Keratinocyte (primary cell): ENCODE data around the gene HUS1B. TPM values are rescaled to one million over a fixed set of nuclear protein-coding genes. Genes with fewer than 3 reads are reported as not detected.

Experiments
- DNase-seq: peaks from one replicate; pipeline ENCODE4 v3.0.0-alpha.2; 2011; ENCODE audit warnings: low read depth, missing footprints, low spot score
- FAIRE-seq: peaks from 2 replicates; lab custom pipeline; 2011; peaks lifted over from hg19 to GRCh38; lab: Jason Lieb, UNC
- H2AFZ ChIP-seq: 2 replicates; pipeline ENCODE4 v1.6.0; 2012; ENCODE audit warnings: low read length, control low read depth, inconsistent platforms; ENCODE audit not compliant: control insufficient read depth
- H3K27ac ChIP-seq: 2 replicates; pipeline ENCODE4 v1.5.1; 2011; ENCODE audit warnings: low read length; ENCODE audit not compliant: control insufficient read depth, insufficient read depth
- H3K27me3 ChIP-seq: 3 replicates; pipeline ENCODE4 v1.6.0; 2011; ENCODE audit warnings: low read length; ENCODE audit not compliant: control insufficient read depth, insufficient read depth; ENCODE audit errors: extremely low read depth
- H3K36me3 ChIP-seq, 2 experiments: 2 replicates in 1 of 2; 3 replicates in 1 of 2; pipeline ENCODE4 v1.5.1; 2011; ENCODE audit warnings: low read length in 2 of 2, mild to moderate bottlenecking in 1 of 2; ENCODE audit not compliant: control insufficient read depth in 2 of 2, insufficient read depth in 2 of 2; ENCODE audit errors: extremely low read depth in 1 of 2
- H3K4me1 ChIP-seq: 3 replicates; pipeline ENCODE4 v1.5.1; 2011; ENCODE audit warnings: low read length; ENCODE audit not compliant: control insufficient read depth, insufficient read depth; ENCODE audit errors: extremely low read depth
- H3K4me2 ChIP-seq: 3 replicates; pipeline ENCODE4 v1.6.0; 2011; ENCODE audit warnings: low read depth, low read length; ENCODE audit not compliant: control insufficient read depth, insufficient read depth; ENCODE audit errors: extremely low read depth
- H3K4me3 ChIP-seq, 3 experiments: fragments of 200-600 bp in 1 of 3; sonication (generic) in 1 of 3; 2 replicates in 2 of 3; 3 replicates in 1 of 3; pipeline ENCODE4 v1.5.1; 2011 to 2016; ENCODE audit warnings: low read length in 3 of 3, mild to moderate bottlenecking in 3 of 3, control low read depth in 2 of 3, inconsistent platforms in 1 of 3, low read depth in 1 of 3, mixed read lengths in 1 of 3, mixed run types in 1 of 3, moderate library complexity in 1 of 3; ENCODE audit not compliant: control insufficient read depth in 2 of 3, insufficient read depth in 2 of 3; ENCODE audit errors: extremely low read depth in 1 of 3
- H3K79me2 ChIP-seq: 2 replicates; pipeline ENCODE4 v1.6.0; 2012; ENCODE audit warnings: low read length; ENCODE audit not compliant: control insufficient read depth, insufficient read depth
- H3K9ac ChIP-seq: 3 replicates; pipeline ENCODE4 v1.6.0; 2011; ENCODE audit warnings: low read length; ENCODE audit not compliant: control insufficient read depth, insufficient read depth; ENCODE audit errors: extremely low read depth
- H3K9me1 ChIP-seq: 3 replicates; pipeline ENCODE4 v1.6.0; 2011; ENCODE audit warnings: low read length; ENCODE audit not compliant: control insufficient read depth, insufficient read depth; ENCODE audit errors: extremely low read depth
- H3K9me3 ChIP-seq: 2 replicates; pipeline ENCODE4 v1.5.1; 2012; ENCODE audit warnings: low read depth, low read length; ENCODE audit not compliant: control insufficient read depth
- H4K20me1 ChIP-seq: 3 replicates; pipeline ENCODE4 v1.6.0; 2011; ENCODE audit warnings: low read length; ENCODE audit not compliant: control insufficient read depth, insufficient read depth; ENCODE audit errors: extremely low read depth
- CTCF ChIP-seq, 3 experiments: IDR thresholded peaks in 1 of 3; conservative IDR thresholded peaks in 1 of 3; optimal IDR thresholded peaks in 1 of 3; 2 replicates in 2 of 3; 3 replicates in 1 of 3; pipeline versions ENCODE3 to v1.5.1; 2011; ENCODE audit warnings: low read length in 3 of 3, mild to moderate bottlenecking in 3 of 3, moderate library complexity in 2 of 3, control low read depth in 1 of 3, inconsistent platforms in 1 of 3; ENCODE audit not compliant: insufficient read depth in 2 of 3; ENCODE audit errors: extremely low read depth in 1 of 3
- EZH2 ChIP-seq: IDR thresholded peaks from one replicate; pipeline ENCODE4 v1.6.1; 2012; ENCODE audit warnings: inconsistent platforms, mild to moderate bottlenecking, low read length, moderate library complexity
- dilution Hi-C: fragments of 300-500 bp; cut with MboI; formaldehyde crosslinking; loops from one replicate; pipeline ENCODE4 v1.7.0; 2020; ENCODE audit warnings: low sequenced_read_pairs; ENCODE audit not compliant: extremely low pct_ligation_motif_present
- polyA plus RNA-seq, 5 experiments: library from polyadenylated mRNA; depleted of rRNA in 3 of 5; stranded (reverse) in 3 of 5; stranded (forward) in 1 of 5; unstranded in 1 of 5; fragments of >200 nt; gene quantifications; 1 replicate in 1 of 5; 2 replicates in 3 of 5; 3 replicates in 1 of 5; pipeline versions ENCODE4 v1.2.1 to v1.2.3, GENCODE V29; 2011 to 2012; ENCODE audit warnings: missing spikeins in 2 of 5, low read depth in 1 of 5, low replicate concordance in 1 of 5

Gene HUS1B
- polyA plus RNA-seq, 1 donor (not counting 4 experiments of a cell fraction or from before 2014, with no cell fraction given) = 0.13 TPM

GRCh38 chr6:679282-679681 is 22.4 kb upstream of the HUS1B start:
- no peak for TF ChIP-seq EZH2
- TF ChIP-seq CTCF (optimal IDR thresholded peaks at IDR 0.05 in 1 of 3, IDR thresholded peaks at IDR 0.05 in 1 of 3, conservative IDR thresholded peaks at IDR 0.05 in 1 of 3; ENCODE audit: extremely low read depth in 1 of 3, insufficient read depth in 2 of 3, low read length in 3 of 3) = no peak
- no peak for FAIRE-seq
- Histone ChIP-seq H3K36me3 (no peaks in the 10 kb centered on the region), H3K9ac (no peak overlapping the region), H3K27me3 (no peaks in the 10 kb centered on the region), H3K9me3 (no peaks in the 10 kb centered on the region), H2AFZ (no peak overlapping the region), H4K20me1 (no peaks in the 10 kb centered on the region), H3K4me3 (no peak overlapping the region), H3K9me1 (no peaks in the 10 kb centered on the region), H3K4me1 (peaks cover 25% of the 10 kb centered on the region), H3K79me2 (peaks cover 74% of the 10 kb centered on the region), H3K27ac (no peak overlapping the region), H3K4me2 (no peak overlapping the region)
- no peak for DNase-seq
- dilution Hi-C loops = no loop called here

GRCh38 chr6:678520-678919 is 21.6 kb upstream of the HUS1B start:
- Histone ChIP-seq H3K36me3 (no peaks in the 10 kb centered on the region), H3K9ac (no peak overlapping the region), H3K79me2 (peaks cover 67% of the 10 kb centered on the region), H3K4me1 (peaks cover 23% of the 10 kb centered on the region), H3K9me1 (no peaks in the 10 kb centered on the region), H3K4me2 (no peak overlapping the region), H4K20me1 (no peaks in the 10 kb centered on the region), H3K27me3 (no peaks in the 10 kb centered on the region), H3K9me3 (no peaks in the 10 kb centered on the region), H3K27ac (no peak overlapping the region), H3K4me3 (no peak overlapping the region), H2AFZ (no peak overlapping the region)
- TF ChIP-seq EZH2 (no peak), CTCF (optimal IDR thresholded peaks at IDR 0.05 in 1 of 3, IDR thresholded peaks at IDR 0.05 in 1 of 3, conservative IDR thresholded peaks at IDR 0.05 in 1 of 3; ENCODE audit: extremely low read depth in 1 of 3, insufficient read depth in 2 of 3, low read length in 3 of 3) (no peak)
- FAIRE-seq (no peak), DNase-seq (no peak)
- dilution Hi-C loops = no loop called here
